ENCODE results near the gene LRGUK. TPM values are rescaled to one million over a fixed set of nuclear protein-coding genes. Genes with fewer than 3 reads are reported as not detected.

Gene LRGUK
- total and polyA plus RNA-seq, 2 donors from 2014 or later, result 0.19 to 3.8 TPM

GRCh38 chr7:134246347-134246746 lies 119.2 kb downstream of the LRGUK start:
- no peaks in the 10 kb centered on the region for H3K9me3 ChIP-seq (ENCODE audit: control insufficient read depth in 2 of 3, insufficient read depth in 1 of 3, low read length in 3 of 3)
- H3K27ac ChIP-seq (ENCODE audit: low read depth in 2 of 2, low read length in 2 of 2), result no peak overlapping the region
- DNase-seq, result peak in 2 of 5 donors; percentile 7 to 25
- no peaks in the 10 kb centered on the region for H3K4me1 ChIP-seq (ENCODE audit: control insufficient read depth in 2 of 3, insufficient read depth in 2 of 3, low read depth in 1 of 3, low read length in 3 of 3)
- no peak overlapping the region for H3K9ac ChIP-seq (ENCODE audit: low read length in 3 of 3)
- no peaks in the 10 kb centered on the region for H3K27me3 ChIP-seq (ENCODE audit: control insufficient read depth, insufficient read depth, low read length)
- H3K4me3 ChIP-seq (ENCODE audit: low read length in 3 of 3), result no peak overlapping the region
- H3K36me3 ChIP-seq (ENCODE audit: control insufficient read depth in 2 of 3, insufficient read depth in 3 of 3, low read length in 3 of 3), result no peaks in the 10 kb centered on the region
- intact Hi-C loops (cut with DNase I), result no loop called here
- TF ChIP-seq CTCF (IDR thresholded peaks at IDR 0.05; ENCODE audit: borderline replicate concordance, extremely low read depth, insufficient read depth), result no peak
- FAIRE-seq, result no peak

GRCh38 chr7:134246761-134247160 lies 119.6 kb downstream of the LRGUK start:
- intact Hi-C loops (cut with DNase I), result no loop called here

GRCh38 chr7:134248196-134248595 lies 121.1 kb downstream of the LRGUK start:
- H3K9ac ChIP-seq (ENCODE audit: low read length in 3 of 3), result no peak overlapping the region
- H3K36me3 ChIP-seq (ENCODE audit: control insufficient read depth in 2 of 3, insufficient read depth in 3 of 3, low read length in 3 of 3), result no peaks in the 10 kb centered on the region
- H3K27ac ChIP-seq (ENCODE audit: low read depth in 2 of 2, low read length in 2 of 2), result no peak overlapping the region
- intact Hi-C loops (cut with DNase I), result no loop called here
- H3K4me1 ChIP-seq (ENCODE audit: control insufficient read depth in 2 of 3, insufficient read depth in 2 of 3, low read depth in 1 of 3, low read length in 3 of 3), result no peaks in the 10 kb centered on the region
- H3K27me3 ChIP-seq (ENCODE audit: control insufficient read depth, insufficient read depth, low read length), result no peaks in the 10 kb centered on the region
- TF ChIP-seq CTCF (IDR thresholded peaks at IDR 0.05; ENCODE audit: borderline replicate concordance, extremely low read depth, insufficient read depth), result no peak
- FAIRE-seq (no peak), DNase-seq (no peak)
- no peak overlapping the region for H3K4me3 ChIP-seq (ENCODE audit: low read length in 3 of 3)
- H3K9me3 ChIP-seq (ENCODE audit: control insufficient read depth in 2 of 3, insufficient read depth in 1 of 3, low read length in 3 of 3), result no peaks in the 10 kb centered on the region

More at GRCh38 chr7:134246761-134247160, 119.6 kb downstream of the LRGUK start:
- Histone ChIP-seq H3K9ac (ENCODE audit: low read length in 3 of 3) (no peak overlapping the region), H3K4me1 (ENCODE audit: control insufficient read depth in 2 of 3, insufficient read depth in 2 of 3, low read depth in 1 of 3, low read length in 3 of 3) (no peaks in the 10 kb centered on the region), H3K36me3 (ENCODE audit: control insufficient read depth in 2 of 3, insufficient read depth in 3 of 3, low read length in 3 of 3) (no peaks in the 10 kb centered on the region), H3K27ac (ENCODE audit: low read depth in 2 of 2, low read length in 2 of 2) (no peak overlapping the region), H3K4me3 (ENCODE audit: low read length in 3 of 3) (no peak overlapping the region), H3K27me3 (ENCODE audit: control insufficient read depth, insufficient read depth, low read length) (no peaks in the 10 kb centered on the region), H3K9me3 (ENCODE audit: control insufficient read depth in 2 of 3, insufficient read depth in 1 of 3, low read length in 3 of 3) (no peaks in the 10 kb centered on the region)
- DNase-seq, result no peak
- TF ChIP-seq CTCF (IDR thresholded peaks at IDR 0.05; ENCODE audit: borderline replicate concordance, extremely low read depth, insufficient read depth), result no peak
- FAIRE-seq, result no peak

GRCh38 chr7:134254311-134254710 lies 127.2 kb downstream of the LRGUK start:
- FAIRE-seq (no peak), DNase-seq (no peak)
- Histone ChIP-seq H3K9me3 (ENCODE audit: control insufficient read depth in 2 of 3, insufficient read depth in 1 of 3, low read length in 3 of 3) (no peaks in the 10 kb centered on the region), H3K9ac (ENCODE audit: low read length in 3 of 3) (no peak overlapping the region), H3K4me1 (ENCODE audit: control insufficient read depth in 2 of 3, insufficient read depth in 2 of 3, low read depth in 1 of 3, low read length in 3 of 3) (no peaks in the 10 kb centered on the region), H3K27me3 (ENCODE audit: control insufficient read depth, insufficient read depth, low read length) (no peaks in the 10 kb centered on the region), H3K36me3 (ENCODE audit: control insufficient read depth in 2 of 3, insufficient read depth in 3 of 3, low read length in 3 of 3) (no peaks in the 10 kb centered on the region), H3K4me3 (ENCODE audit: low read length in 3 of 3) (no peak overlapping the region), H3K27ac (ENCODE audit: low read depth in 2 of 2, low read length in 2 of 2) (no peak overlapping the region)
- no peak for TF ChIP-seq CTCF (IDR thresholded peaks at IDR 0.05; ENCODE audit: borderline replicate concordance, extremely low read depth, insufficient read depth)
- intact Hi-C loops (cut with DNase I), result no loop called here

Measured in kidney (tissue), 14 donors.